H4 (cell line): ENCODE results near the gene HSF2BP. TPM values are rescaled to one million over a fixed set of nuclear protein-coding genes. Genes with fewer than 3 reads are reported as not detected.
"Not testable (repeated sequence)": the region's sequence is repeated elsewhere in the genome, so short reads cannot be mapped to it uniquely, and the experiment has no call there.

Experiments used
- DNase-seq: peaks from one replicate; pipeline ENCODE4 v3.0.0-alpha.2; 2015; ENCODE audit warnings: low spot score
- total RNA-seq: library from RNA; depleted of rRNA; stranded (reverse); fragments of >200 nt; shearing (Covaris generic); gene quantifications from 2 replicates; pipeline ENCODE4 v1.2.3, GENCODE V29; 2014

HSF2BP gene
- total RNA-seq, 1 experiment from 2014 or later: 3.9 TPM

- DNase-seq: not testable (repeated sequence)
Observed at GRCh38 chr21:43516860-43517627, 142.2 kb downstream of the HSF2BP start.

GRCh38 chr21:43516295-43516847 is 142.9 kb downstream of the HSF2BP start:
- not testable (repeated sequence) for DNase-seq

- DNase-seq: not testable (repeated sequence)
Observed at GRCh38 chr21:43514834-43515233, 144.5 kb downstream of the HSF2BP start.

DNA sequence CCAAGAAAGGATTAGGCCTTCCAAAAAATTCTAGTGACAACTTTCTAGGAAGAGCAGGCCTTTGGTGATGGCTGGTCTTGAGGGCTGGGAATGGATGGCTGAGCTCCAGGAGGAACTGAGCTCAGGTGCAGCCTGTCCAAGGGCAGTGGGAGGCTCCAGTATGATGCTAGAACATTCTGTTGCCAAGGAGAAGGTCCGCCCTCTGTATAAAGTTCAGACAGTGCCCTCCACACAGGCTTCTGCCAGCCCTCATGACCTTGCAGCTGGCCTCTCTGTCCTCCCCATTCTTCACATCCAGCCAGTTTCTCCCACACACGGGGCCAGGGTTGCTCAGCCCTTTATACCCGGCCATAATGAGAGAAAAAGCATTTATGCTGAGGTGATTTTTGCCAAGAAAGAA is 146.3 kb downstream of the HSF2BP start:
- DNase-seq: not testable (repeated sequence)

GRCh38 chr21:43511209-43511608 is 148.1 kb downstream of the HSF2BP start:
- not testable (repeated sequence) for DNase-seq

DNA sequence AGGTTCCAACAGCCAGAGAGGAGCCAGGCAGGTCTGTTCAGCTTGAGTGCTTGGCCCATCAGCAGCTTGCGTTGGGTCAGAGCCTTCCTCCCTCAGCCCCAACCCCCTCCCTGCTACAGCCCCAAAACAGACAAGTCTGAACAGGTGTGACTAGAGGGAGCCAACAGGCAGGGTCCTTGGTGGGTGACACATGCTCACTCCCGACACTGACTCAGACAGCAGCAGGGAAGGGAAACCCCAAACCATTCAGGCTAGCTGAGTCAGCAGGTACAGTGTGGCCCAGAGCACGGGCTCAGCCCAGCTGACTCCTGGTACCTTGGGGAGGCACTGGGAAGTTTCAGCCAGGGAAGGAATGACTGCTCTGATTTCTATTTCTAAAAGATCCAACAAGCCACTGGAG is 148.6 kb downstream of the HSF2BP start:
- DNase-seq: not testable (repeated sequence)

- not testable (repeated sequence) for DNase-seq
Observed at GRCh38 chr21:43503892-43504291, 155.4 kb downstream of the HSF2BP start.

DNA sequence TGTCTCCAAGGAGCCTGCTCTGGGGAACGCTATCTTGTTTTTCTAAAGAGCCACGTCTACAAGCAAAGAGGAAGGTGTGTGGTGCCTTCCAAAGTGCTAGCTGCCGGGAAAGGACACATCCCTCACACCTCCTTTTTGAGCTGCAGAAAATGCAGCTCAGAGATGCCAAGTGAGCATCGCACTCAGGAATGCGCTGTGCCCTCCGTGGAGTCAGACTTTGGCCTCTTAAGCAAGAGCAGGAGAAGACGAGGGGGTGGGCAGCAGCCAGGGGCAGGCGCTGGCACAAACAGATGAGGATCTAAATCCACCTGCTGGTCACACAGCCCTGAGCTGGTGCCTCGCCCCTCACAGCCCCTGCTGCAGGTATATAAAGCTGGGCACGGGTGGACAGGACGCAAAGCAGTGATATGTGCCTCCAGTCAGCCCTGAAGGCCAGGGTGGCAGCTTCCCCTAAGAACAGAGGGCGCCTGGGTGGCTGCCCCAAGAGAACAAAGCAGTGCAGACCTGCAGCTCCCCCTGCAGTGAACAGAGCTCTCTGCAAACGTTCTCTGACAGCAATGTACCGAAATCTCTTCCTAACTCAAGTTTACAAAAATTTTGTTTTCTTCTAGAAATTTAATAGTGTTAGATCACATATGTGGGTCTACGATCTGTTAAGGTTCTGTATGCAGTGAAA is 156.1 kb downstream of the HSF2BP start:
- not testable (repeated sequence) for DNase-seq

DNA sequence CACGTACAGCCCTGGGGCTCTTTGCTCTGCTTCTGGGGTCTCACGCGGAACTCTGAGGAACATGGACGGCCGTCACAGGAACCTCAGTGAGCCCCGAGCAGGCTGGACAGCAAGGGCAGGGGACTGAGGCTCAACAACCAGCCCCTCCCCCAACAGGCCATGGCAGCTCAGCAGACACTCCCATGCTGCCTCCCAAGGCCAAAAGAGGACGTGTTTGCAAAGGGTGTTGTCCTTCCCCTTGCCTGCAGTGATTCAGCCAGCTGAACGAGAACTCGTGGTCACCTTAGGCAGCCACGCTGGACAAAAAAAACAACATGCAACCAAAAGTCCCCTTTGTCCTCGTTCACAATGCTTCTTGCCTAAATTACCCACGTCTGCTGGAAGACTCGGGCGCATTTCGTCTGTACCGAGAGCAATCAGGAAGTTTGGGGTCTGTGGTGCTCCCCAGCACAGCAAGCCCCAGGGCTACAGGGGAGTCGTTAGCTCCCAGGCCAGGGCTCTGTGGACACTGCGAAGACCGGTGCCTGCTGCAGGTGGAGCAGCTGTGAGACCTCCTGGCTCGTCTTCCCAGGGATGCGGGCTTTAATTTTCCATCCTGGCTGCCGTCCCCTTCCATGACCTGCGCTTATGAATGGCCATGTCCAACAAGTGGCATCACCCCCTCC is 156.7 kb downstream of the HSF2BP start:
- DNase-seq: not testable (repeated sequence)

GRCh38 chr21:43498924-43499323 is 160.4 kb downstream of the HSF2BP start:
- not testable (repeated sequence) for DNase-seq

- DNase-seq: not testable (repeated sequence)
Observed at GRCh38 chr21:43498065-43498464, 161.2 kb downstream of the HSF2BP start.

DNA sequence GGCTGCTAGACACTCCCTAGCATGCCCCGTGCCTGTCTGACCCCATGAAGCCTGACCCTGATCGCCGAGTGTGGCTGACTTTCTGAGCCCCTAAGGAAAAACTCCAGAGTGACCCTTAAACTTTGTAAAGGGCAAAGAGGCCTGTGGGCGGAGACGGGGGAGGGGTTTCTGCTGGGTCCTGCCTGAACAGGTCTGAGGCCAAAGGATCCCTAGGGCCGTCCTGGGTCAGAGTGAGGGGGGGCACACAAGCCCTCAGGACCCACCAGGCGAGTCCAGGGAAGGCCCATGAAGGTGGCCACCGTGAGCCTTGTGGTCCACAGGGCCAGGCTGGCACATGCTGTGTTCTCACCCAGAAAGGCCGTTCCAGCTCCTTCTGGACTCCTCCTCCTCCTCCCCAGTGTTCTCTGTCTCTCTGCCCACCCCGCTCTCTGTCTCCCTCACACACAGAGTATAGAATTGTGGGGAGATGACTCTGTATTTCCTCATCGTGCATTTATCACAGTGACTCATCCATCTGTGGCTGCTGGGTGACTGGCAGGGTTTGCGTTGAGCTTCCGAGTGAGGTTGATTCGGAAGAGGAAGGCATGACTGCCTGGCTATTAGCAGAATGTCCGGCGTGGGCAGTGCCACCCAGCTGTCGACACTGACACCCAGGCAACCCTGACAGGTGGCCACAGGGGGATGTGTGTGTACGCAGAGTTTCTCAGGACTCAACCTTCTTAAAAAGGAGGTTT is 164.8 kb downstream of the HSF2BP start:
- not testable (repeated sequence) for DNase-seq

GRCh38 chr21:43493471-43493870 is 165.8 kb downstream of the HSF2BP start:
- DNase-seq: not testable (repeated sequence)

DNA sequence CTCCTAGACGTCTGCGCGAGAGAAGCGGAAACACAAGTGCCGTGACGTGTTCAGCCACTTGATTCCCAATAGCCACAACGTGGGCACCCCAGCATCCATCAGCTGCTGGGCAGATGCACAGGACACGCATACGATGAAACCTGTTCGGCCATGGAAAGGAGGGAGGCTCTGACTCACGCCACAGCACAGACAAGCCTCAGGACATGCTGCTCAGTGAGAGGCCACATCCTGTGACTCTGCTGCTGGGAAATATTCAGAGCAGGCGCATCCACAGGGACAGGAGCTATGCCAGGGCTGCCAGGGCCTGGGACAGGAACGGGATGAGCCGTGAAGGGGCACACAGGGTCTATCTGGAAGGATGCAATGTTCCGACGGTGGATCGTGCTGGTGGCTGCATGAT is 171.1 kb downstream of the HSF2BP start:
- DNase-seq: not testable (repeated sequence)

- not testable (repeated sequence) for DNase-seq
Observed at GRCh38 chr21:43486051-43486450, 173.2 kb downstream of the HSF2BP start.

GRCh38 chr21:43485016-43485415 is 174.3 kb downstream of the HSF2BP start:
- DNase-seq: not testable (repeated sequence)

DNA sequence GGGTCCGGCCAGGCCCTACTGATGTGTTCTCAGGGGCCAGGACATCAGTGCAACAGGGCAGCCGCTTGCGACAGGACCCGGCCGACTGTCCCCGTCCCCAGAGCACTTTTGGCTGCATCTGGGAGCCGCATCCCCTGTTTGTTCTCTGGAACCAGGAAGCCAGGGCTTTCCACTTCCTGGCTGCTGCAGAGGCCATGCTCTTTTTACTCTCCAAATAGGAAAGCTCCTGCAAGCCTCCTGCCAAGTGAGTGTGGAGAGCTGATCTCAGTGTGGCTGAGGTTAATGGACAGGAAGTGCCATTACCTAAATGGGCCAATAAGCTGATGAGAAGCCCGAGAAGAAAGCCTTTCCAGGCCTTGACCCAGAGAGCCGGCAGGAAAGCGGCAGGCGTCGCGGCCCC is 180.1 kb downstream of the HSF2BP start:
- not testable (repeated sequence) for DNase-seq
